Inferior parietal cortex (tissue), 1 donor: Measurements from ENCODE around the gene NUMBL.
"Not testable (repeated sequence)": the region's sequence is repeated elsewhere in the genome, so short reads cannot be mapped to it uniquely, and the experiment has no call there.

Source experiments
- DNase-seq: peaks from one replicate; pipeline ENCODE4 v3.0.0-alpha.2; 2016; ENCODE audit errors: extremely low spot score

Gene NUMBL

GRCh38 chr19:40630571-40631160, 59.8 kb downstream of the NUMBL start:
- no peak for DNase-seq

GRCh38 chr19:40629346-40629745, 61.1 kb downstream of the NUMBL start:
- no peak for DNase-seq

GRCh38 chr19:40627486-40628279, 62.8 kb downstream of the NUMBL start:
- DNase-seq, result no peak

- DNase-seq, result no peak
Observed at GRCh38 chr19:40626918-40627317, 63.5 kb downstream of the NUMBL start.

GRCh38 chr19:40625406-40626120, 64.9 kb downstream of the NUMBL start:
- DNase-seq, result no peak

GRCh38 chr19:40624369-40625153, 65.9 kb downstream of the NUMBL start:
- DNase-seq, result not testable (repeated sequence)

GRCh38 chr19:40623403-40624251, 66.8 kb downstream of the NUMBL start:
- DNase-seq, result no peak

GRCh38 chr19:40622773-40623075, 67.7 kb downstream of the NUMBL start:
- DNase-seq, result no peak

- no peak for DNase-seq
Observed at GRCh38 chr19:40621966-40622772, 68.3 kb downstream of the NUMBL start.

- no peak for DNase-seq
Observed at GRCh38 chr19:40621283-40621682, 69.2 kb downstream of the NUMBL start.

- no peak for DNase-seq
Observed at GRCh38 chr19:40620161-40620485, 70.3 kb downstream of the NUMBL start.

GRCh38 chr19:40619333-40620160, 70.9 kb downstream of the NUMBL start:
- DNase-seq, result no peak

GRCh38 chr19:40617961-40618360, 72.5 kb downstream of the NUMBL start:
- no peak for DNase-seq

- no peak for DNase-seq
Observed at GRCh38 chr19:40616941-40617340, 73.5 kb downstream of the NUMBL start.

GRCh38 chr19:40616178-40616577, 74.3 kb downstream of the NUMBL start:
- no peak for DNase-seq
